ENCODE results near the gene SMYD3.

GRCh38 chr1:246036175-246036574 lies 470.9 kb downstream of the SMYD3 start:
- TF ChIP-seq POLR2AphosphoS5 (IDR thresholded peaks at IDR 0.05; ENCODE audit: low read depth) (no peak), CTCF (IDR thresholded peaks at IDR 0.05; ENCODE audit: insufficient read depth, low read length) (no peak), GABPA (IDR thresholded peaks at IDR 0.05; ENCODE audit: low read depth) (no peak), REST (IDR thresholded peaks at IDR 0.05; ENCODE audit: insufficient replicate concordance, low read depth) (no peak), SPI1 (IDR thresholded peaks at IDR 0.05; ENCODE audit: borderline replicate concordance, low read depth) (no peak)
